ENCODE results near the gene HBG1.

GRCh38 chr11:5289696-5290095 is 40.0 kb upstream of the HBG1 start:
- TF ChIP-seq EZH2phosphoT487 (IDR thresholded peaks at IDR 0.05; ENCODE audit: borderline replicate concordance): no peak
- TF ChIP-seq, protein P1, sequence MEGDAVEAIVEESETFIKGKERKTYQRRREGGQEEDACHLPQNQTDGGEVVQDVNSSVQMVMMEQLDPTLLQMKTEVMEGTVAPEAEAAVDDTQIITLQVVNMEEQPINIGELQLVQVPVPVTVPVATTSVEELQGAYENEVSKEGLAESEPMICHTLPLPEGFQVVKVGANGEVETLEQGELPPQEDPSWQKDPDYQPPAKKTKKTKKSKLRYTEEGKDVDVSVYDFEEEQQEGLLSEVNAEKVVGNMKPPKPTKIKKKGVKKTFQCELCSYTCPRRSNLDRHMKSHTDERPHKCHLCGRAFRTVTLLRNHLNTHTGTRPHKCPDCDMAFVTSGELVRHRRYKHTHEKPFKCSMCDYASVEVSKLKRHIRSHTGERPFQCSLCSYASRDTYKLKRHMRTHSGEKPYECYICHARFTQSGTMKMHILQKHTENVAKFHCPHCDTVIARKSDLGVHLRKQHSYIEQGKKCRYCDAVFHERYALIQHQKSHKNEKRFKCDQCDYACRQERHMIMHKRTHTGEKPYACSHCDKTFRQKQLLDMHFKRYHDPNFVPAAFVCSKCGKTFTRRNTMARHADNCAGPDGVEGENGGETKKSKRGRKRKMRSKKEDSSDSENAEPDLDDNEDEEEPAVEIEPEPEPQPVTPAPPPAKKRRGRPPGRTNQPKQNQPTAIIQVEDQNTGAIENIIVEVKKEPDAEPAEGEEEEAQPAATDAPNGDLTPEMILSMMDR (conservative IDR thresholded peaks at IDR 0.05; ENCODE audit: low read length): no peak

All from Loucy (cell line).